NOMO-1 treated with dmso at 0.1 percent for 144 hours (cell line): ENCODE results near the gene PDE6D.

Experiments
- DNase-seq: peaks from one replicate; lab custom pipeline; 2025; ENCODE audit not compliant: unreplicated experiment; lab: John Stamatoyannopoulos, UW

PDE6D gene

DNA sequence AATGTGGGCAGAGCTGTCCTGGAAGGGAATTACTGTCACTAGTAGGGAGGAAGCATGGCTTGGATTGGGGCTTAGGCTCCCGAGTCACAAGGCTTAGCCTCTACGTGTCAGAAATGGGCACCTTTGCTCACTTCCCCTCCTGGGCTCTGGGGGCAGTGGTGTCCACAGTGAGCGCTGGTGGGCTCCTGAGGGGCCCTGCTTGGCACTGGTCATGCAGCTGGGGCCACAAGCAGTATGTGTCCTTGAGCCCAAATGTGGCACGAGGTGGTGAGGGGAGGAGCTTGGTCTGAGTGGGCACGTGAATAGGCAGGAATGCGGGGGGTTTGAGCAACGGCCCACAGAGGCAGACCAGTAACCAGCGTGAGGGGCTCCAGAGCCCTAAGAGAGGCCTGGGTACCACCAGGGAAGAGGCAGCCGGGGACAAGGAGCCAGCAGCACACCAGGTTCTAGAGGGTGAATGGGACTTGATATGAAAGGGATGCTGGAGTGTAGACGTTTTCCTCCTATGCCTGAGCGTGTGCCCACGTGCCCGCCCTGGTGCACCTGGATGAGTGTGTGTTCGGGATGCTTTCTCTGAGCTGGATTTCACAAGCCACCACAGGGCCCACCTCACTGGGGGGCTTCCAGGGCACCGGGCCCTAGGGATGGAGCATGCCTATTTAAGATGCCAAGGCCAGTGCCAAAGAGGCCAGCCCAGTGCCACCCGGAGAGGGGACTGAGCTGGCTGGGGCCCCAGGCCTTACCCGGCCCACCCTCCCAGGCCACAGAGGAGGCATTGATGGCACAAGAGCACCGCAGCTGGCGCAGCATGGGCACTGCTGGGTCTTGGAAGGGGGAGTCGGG, 95.5 kb downstream of the PDE6D start:
- no peak for DNase-seq

DNA sequence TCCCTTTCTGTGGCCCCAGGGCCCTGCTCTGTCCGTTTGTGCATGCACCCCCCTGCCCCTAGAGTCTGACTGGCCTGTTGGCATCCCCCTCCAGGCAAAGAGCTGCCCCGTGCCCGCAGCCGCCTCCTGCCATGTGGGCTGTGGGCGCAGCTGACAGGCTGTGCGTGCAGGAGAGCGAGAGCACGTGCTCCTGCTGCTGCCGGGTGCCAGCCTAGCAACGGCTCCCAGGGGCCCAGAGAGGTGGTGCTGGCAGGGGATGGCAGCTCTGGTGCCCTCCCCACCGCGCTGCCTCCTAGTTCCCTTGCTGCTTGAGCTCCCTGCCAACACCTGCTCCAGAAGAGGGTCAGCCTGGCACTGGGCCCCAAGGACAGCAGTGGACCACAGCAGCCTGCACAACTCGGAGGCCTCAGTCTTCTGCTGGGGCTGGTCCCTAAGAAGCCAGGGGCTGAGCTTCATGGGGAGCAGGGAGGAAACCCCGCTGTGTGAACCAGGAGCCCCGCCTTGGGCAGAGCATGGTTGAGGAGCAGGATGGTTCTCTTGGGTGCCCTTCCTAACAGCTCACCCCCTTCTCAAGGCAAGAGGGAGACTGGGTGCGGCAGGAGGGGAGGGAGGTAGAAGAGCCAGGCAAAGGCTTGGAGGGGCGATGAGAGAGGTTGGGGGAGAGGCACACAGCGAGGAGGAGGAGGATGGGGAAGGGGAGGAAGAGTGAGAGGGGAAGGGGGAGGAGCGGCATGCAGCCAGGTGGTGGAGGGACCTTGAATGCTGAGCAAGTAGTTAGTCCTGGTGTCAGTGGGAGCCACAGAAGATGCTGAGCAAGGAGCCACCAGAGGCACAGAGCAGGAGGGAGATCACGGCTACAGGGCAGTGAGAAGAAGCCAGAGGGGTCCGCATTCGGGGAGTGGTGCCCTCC, 96.5 kb downstream of the PDE6D start:
- no peak for DNase-seq

DNA sequence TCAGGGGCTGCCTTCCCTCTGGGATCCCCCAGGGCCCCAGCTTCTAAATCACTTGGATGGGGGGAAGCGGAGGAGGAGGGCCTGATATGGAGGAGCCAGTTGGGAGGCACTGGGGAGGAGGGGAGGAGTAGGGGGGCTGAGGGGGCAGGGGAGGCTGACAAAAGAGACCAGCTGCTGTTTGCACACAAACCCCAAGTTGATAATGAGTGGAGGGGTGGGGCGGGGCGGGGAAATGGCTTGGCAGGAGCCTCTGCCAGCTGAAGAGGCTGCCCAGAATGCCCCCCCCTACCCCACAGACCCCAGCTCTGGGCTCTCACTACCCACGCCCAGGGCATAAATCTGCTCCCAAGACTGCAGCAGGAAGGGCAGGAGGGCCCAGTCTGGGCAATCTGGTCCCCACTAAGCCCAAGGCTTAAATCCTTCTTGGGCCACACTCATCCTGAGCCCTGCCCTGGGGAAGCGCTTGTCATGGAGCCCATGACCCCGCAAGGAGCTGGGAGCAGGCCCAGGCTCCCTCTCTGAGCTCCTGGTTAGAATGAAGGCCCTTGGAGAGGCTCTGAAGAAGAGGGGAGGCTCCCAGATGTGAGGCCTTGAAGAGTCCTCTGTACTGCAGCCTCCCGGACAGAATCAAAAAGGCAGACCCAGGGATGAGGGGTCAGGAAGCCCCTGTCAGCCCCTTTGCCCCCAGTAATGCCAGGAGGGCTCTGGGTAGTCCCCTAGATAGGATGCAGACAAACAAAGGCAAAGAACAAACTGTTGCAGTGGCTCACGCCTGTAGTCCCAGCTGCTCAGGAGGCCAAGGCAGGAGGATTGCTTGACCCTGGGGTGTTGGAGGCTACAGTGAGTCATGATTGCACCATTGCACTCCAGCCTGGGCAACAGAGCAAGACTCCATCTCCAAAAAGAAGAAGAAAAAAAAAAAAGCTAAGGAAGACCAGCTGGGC, 97.5 kb downstream of the PDE6D start:
- DNase-seq, result no peak

GRCh38 chr2:231682603-231683291, 98.3 kb downstream of the PDE6D start:
- DNase-seq, result no peak
